Fibroblast of villous mesenchyme (primary cell): ENCODE results near the gene SMAD7. TPM values are rescaled to one million over a fixed set of nuclear protein-coding genes. Genes with fewer than 3 reads are reported as not detected.

Experiments
- DNase-seq: peaks from one replicate; pipeline ENCODE4 v3.0.0-alpha.2; 2010; ENCODE audit warnings: low read depth
- H3K4me3 ChIP-seq: 2 replicates; pipeline ENCODE4 v1.5.1; 2011; ENCODE audit warnings: low read depth, mild to moderate bottlenecking, low read length
- CTCF ChIP-seq: IDR thresholded peaks from 2 replicates; pipeline ENCODE4 v1.5.1; 2012; ENCODE audit warnings: low read depth, mild to moderate bottlenecking, low read length; ENCODE audit not compliant: insufficient read depth
- total RNA-seq: library from RNA; depleted of rRNA; stranded (reverse); fragments of >200 nt; gene quantifications from 2 replicates; pipeline ENCODE4 v1.2.3, GENCODE V29; 2012

Gene SMAD7
- total RNA-seq, 1 donor, result 28.9 TPM

DNA sequence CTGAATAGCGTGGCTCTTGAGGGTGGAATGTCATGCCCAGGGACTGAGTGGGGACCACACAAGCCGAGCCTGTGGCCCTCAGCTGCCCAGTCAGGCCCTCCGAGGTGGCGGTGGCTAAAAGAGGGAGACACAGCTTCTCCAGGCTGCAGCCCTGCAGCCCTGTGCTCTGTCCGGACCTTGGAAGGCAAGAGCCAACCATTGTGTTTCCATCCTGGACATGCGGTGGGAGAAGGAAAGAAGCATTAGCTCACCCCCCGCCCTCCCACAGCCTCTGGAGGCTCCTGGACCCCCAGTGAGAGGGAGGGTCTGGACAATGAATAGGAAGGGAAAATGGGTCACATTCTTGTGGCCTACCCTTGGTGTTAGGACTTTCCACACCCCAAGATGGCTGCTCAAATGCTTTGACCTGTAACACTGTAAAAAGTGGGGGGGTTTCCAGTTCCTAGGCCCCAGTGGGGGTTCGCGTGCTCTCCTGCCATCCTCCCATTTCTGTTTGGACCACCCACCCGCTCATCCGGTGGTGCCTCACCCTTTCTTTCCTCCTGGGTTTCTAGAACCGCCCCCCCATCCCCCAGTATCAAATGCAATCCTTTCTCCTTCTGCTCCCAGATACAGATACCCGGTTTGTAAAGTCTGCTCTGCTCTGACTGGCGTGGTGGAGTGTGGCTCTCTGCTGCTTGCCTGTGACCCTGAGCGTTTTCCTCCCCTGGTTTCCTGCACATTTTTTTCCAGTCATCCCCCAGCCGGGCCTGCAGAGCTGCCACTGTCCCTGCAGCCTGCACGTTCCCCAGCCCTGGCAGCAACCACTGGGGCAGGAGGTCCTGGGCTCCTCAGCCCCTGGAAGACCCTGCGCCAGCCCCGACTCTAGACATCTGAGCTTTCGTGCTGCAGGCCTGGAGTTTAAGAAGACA, 36.3 kb upstream of the SMAD7 start:
- H3K4me3 ChIP-seq, result no peak overlapping the region
- no peak for DNase-seq
- TF ChIP-seq CTCF, result no peak

DNA sequence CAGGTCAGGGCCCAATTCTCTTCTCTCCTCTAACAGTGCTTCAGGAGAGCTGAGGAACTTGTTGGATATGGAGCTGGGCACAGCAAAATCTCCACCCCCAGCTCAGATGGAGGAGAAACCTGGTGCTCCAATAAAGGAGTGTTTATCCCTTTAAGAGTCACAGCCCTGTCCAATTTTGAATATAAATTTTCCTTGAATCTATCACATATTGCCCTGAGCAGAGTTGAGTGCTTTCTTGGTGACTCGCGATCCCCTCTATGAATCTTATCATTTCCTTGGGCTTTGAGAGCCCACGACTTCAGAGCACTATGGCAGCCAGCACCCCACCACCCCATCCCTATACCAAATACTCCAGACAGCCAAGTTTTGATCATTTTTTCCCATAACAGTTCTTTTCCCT, 34.4 kb upstream of the SMAD7 start:
- no peak for DNase-seq
- TF ChIP-seq CTCF, result no peak
- H3K4me3 ChIP-seq, result no peak overlapping the region

GRCh38 chr18:48983793-48984437, 33.1 kb upstream of the SMAD7 start:
- DNase-seq, result no peak
- TF ChIP-seq CTCF, result no peak

DNA sequence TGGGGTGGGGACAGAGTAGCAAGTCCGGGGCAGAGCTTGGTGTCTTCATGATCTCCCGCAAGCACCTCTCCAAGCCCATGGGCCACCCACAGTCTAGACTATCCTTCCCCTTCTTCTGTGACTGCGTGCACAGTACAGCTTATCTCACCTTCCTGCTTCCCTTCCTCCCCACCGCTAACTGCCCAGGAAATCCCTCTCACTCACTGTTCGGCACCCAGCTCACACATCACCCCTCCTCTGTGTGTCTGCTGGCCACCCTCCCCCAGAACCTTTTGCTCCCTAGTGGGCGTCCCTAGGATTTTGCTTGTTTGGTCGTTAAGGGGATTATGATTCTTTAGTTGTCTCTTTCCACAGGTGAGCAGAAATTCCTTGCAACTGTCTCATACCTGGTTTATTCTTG, 31.5 kb upstream of the SMAD7 start:
- no peak for TF ChIP-seq CTCF
- no peak overlapping the region for H3K4me3 ChIP-seq
- no peak for DNase-seq

More at GRCh38 chr18:48983793-48984437, 33.1 kb upstream of the SMAD7 start:
- no peak overlapping the region for H3K4me3 ChIP-seq

DNA sequence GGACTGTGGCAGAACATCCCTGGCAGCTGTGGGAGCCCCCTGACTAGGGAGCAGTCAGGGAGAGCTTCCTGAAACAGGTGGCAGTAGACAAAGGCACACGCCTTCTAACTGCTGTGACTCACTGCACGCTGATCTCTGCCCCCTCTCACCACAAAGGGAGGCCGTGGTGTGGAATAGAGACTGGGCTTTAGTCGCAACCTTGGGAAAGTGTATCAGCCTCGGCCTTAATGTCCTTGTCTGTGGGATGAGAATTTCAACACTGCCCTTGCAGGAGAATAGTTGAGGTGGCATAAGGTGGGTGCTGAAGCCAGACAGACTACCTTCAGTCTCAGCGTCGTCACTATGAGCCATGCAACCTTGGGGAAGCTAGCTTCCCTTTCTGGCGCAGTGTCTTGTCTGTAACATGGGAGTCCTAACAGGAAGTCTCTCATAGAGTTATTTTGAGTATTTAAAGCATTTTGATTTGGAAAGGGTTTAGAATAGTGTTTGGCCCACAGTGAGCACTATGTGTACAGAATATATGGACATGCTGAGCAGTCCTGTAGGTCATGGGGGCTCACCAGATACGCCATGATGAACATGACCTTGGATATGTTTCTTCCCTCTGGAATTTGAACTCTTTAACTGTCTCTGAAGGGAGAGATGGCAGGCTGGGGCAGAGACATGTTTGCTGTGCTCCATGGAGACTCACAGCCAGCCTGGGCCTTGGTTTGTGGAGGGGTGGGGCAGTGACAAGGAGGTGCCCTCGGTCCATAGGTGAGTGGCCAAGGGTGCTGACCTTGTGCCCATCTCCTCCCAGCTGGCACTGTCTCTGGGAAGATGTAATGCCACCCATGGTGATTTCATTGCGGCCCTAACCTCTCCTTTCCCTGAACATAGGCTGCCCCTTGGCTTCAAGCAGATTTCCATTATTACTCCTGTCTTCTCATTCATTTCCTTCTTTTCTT, 29.5 kb upstream of the SMAD7 start:
- H3K4me3 ChIP-seq, result no peak overlapping the region
- no peak for DNase-seq
- no peak for TF ChIP-seq CTCF

- no peak for TF ChIP-seq CTCF
- H3K4me3 ChIP-seq, result no peak overlapping the region
- no peak for DNase-seq
These were observed 27.1 kb upstream of the SMAD7 start for GRCh38 chr18:48977914-48978313.
